Stimulated activated CD4-positive, alpha-beta T cell treated with anti-CD3 and anti-CD28 coated beads, Interleukin-1b, Interleukin-23, amount 100 ng/mL, for 48 hours (primary cell): ENCODE results near the gene ATP6V0E1.

Experiments used
- DNase-seq: peaks from one replicate; pipeline ENCODE4 v3.0.0-alpha.2; 2020

Gene ATP6V0E1

GRCh38 chr5:172957458-172957857, 26.1 kb upstream of the ATP6V0E1 start:
- no peak for DNase-seq

- DNase-seq, result peak; percentile 69
These were observed 25.1 kb upstream of the ATP6V0E1 start for GRCh38 chr5:172958331-172959046.

- DNase-seq, result no peak
These were observed 23.5 kb upstream of the ATP6V0E1 start for GRCh38 chr5:172959824-172960799.

- no peak for DNase-seq
These were observed 13.7 kb upstream of the ATP6V0E1 start for GRCh38 chr5:172969921-172970320.

GRCh38 chr5:172971482-172971881, 12.1 kb upstream of the ATP6V0E1 start:
- no peak for DNase-seq

GRCh38 chr5:172972552-172972951, 11.0 kb upstream of the ATP6V0E1 start:
- DNase-seq, result no peak

- DNase-seq, result no peak
These were observed 10.2 kb upstream of the ATP6V0E1 start for GRCh38 chr5:172973127-172973916.

- no peak for DNase-seq
These were observed 9.6 kb upstream of the ATP6V0E1 start for GRCh38 chr5:172973931-172974330.

GRCh38 chr5:172975289-172975688, 8.3 kb upstream of the ATP6V0E1 start:
- DNase-seq, result no peak

GRCh38 chr5:172979778-172980177, 3.8 kb upstream of the ATP6V0E1 start:
- no peak for DNase-seq

- no peak for DNase-seq
These were observed 1.6 kb upstream of the ATP6V0E1 start for GRCh38 chr5:172981931-172982330.

GRCh38 chr5:172984244-172984953, 828 bp downstream of the ATP6V0E1 start:
- DNase-seq, result peak; percentile 86

GRCh38 chr5:172985596-172985995, 2.0 kb downstream of the ATP6V0E1 start:
- no peak for DNase-seq

GRCh38 chr5:172988276-172988675, 4.7 kb downstream of the ATP6V0E1 start:
- no peak for DNase-seq

GRCh38 chr5:172990776-172991175, 7.2 kb downstream of the ATP6V0E1 start:
- no peak for DNase-seq

- no peak for DNase-seq
These were observed 10.8 kb downstream of the ATP6V0E1 start for GRCh38 chr5:172994405-172994804.

- DNase-seq, result no peak
These were observed 15.9 kb downstream of the ATP6V0E1 start for GRCh38 chr5:172999372-172999973.

- DNase-seq, result no peak
These were observed 16.4 kb downstream of the ATP6V0E1 start for GRCh38 chr5:172999974-173000373.

GRCh38 chr5:173001229-173001841, 17.8 kb downstream of the ATP6V0E1 start:
- DNase-seq, result peak; percentile 10

- DNase-seq, result no peak
These were observed 19.8 kb downstream of the ATP6V0E1 start for GRCh38 chr5:173003360-173003759.

GRCh38 chr5:173004013-173004412, 20.4 kb downstream of the ATP6V0E1 start:
- no peak for DNase-seq

- no peak for DNase-seq
These were observed 20.9 kb downstream of the ATP6V0E1 start for GRCh38 chr5:173004447-173004846.
